GM23338 (cell line): Measurements from ENCODE around the gene DRG2. TPM values are rescaled to one million over a fixed set of nuclear protein-coding genes. Genes with fewer than 3 reads are reported as not detected.

ENCODE experiments used
- ATAC-seq: fragments of 200-7000 bp; cut with Tn5 transposase; 3 replicates; pipeline ENCODE4 v1.9.1; 2020
- DNase-seq: peaks from one replicate; pipeline ENCODE4 v3.0.0-alpha.2; 2015; ENCODE audit warnings: low spot score
- H2AFZ ChIP-seq: fragments of 200-600 bp; sonication (generic); 2 replicates; pipeline ENCODE4 v1.8.0; 2016; ENCODE audit warnings: antibody characterized with exemption, mild to moderate bottlenecking, moderate library complexity
- H3F3A ChIP-seq: fragments of 200-600 bp; sonication (generic); replicated peaks from 2 replicates; pipeline ENCODE4 v1.8.0; 2017; ENCODE audit warnings: antibody characterized with exemption, mixed run types, low read depth
- H3K27ac ChIP-seq: fragments of 200-600 bp; sonication (generic); 2 replicates; pipeline ENCODE4 v1.6.1; 2016; ENCODE audit warnings: low read depth
- H3K27me3 ChIP-seq: fragments of 200-600 bp; sonication (generic); 2 replicates; pipeline ENCODE4 v1.8.0; 2016; ENCODE audit warnings: mild to moderate bottlenecking, mixed run types, moderate library complexity; ENCODE audit not compliant: insufficient read depth
- H3K36me3 ChIP-seq: fragments of 200-600 bp; sonication (generic); 2 replicates; pipeline ENCODE4 v1.8.0; 2016; ENCODE audit warnings: mild to moderate bottlenecking; ENCODE audit not compliant: insufficient read depth
- H3K4me1 ChIP-seq: fragments of 200-600 bp; sonication (generic); 2 replicates; pipeline ENCODE4 v1.8.0; 2016; ENCODE audit warnings: mild to moderate bottlenecking, moderate library complexity; ENCODE audit not compliant: insufficient read depth
- H3K4me2 ChIP-seq: fragments of 200-600 bp; sonication (generic); 2 replicates; pipeline ENCODE4 v1.7.1; 2017; ENCODE audit warnings: mixed run types
- H3K4me3 ChIP-seq: fragments of 200-600 bp; sonication (generic); 2 replicates; pipeline ENCODE4 v1.6.1; 2016; ENCODE audit warnings: mixed run types
- H3K79me2 ChIP-seq: fragments of 200-600 bp; sonication (generic); replicated peaks from 2 replicates; pipeline ENCODE4 v1.8.0; 2017; ENCODE audit warnings: mild to moderate bottlenecking; ENCODE audit not compliant: insufficient read depth
- H3K9me2 ChIP-seq: fragments of 200-600 bp; sonication (generic); 2 replicates; pipeline ENCODE4 v1.8.0; 2017; ENCODE audit not compliant: insufficient read depth
- H4K20me1 ChIP-seq: fragments of 200-600 bp; sonication (generic); replicated peaks from 2 replicates; pipeline ENCODE4 v1.8.0; 2017; ENCODE audit warnings: mild to moderate bottlenecking; ENCODE audit not compliant: insufficient read depth
- H3K27ac Mint-ChIP-seq: 2 replicates; pipeline ENCODE4 v1.8.0; 2020; ENCODE audit warnings: inconsistent platforms, mild to moderate bottlenecking, moderate library complexity, mixed read lengths
- H3K27me3 Mint-ChIP-seq: 3 replicates; pipeline ENCODE4 v1.8.0; 2022; ENCODE audit warnings: low read depth, mild to moderate bottlenecking, moderate library complexity, mixed read lengths, inconsistent platforms; ENCODE audit not compliant: insufficient read depth, poor library complexity
- H3K36me3 Mint-ChIP-seq: 3 replicates; pipeline ENCODE4 v1.8.0; 2021; ENCODE audit warnings: low read depth, mild to moderate bottlenecking, inconsistent platforms, moderate library complexity, mixed read lengths
- H3K4me1 Mint-ChIP-seq: 3 replicates; pipeline ENCODE4 v1.8.0; 2020; ENCODE audit warnings: mild to moderate bottlenecking, inconsistent platforms, mixed read lengths
- H3K4me3 Mint-ChIP-seq: 3 replicates; pipeline ENCODE4 v1.8.0; 2021; ENCODE audit warnings: moderate library complexity, mild to moderate bottlenecking, inconsistent platforms, mixed read lengths
- H3K9me3 Mint-ChIP-seq: 3 replicates; pipeline ENCODE4 v1.8.0; 2020; ENCODE audit warnings: moderate library complexity, mild to moderate bottlenecking, inconsistent platforms, mixed read lengths
- CREB1 ChIP-seq: fragments of 250-450 bp; sonication (Bioruptor Pico); IDR thresholded peaks from 2 replicates; pipeline ENCODE4 v1.5.0; 2020; ENCODE audit warnings: low read depth, mild to moderate bottlenecking, moderate library complexity
- EZH2 ChIP-seq: fragments of 200-600 bp; sonication (generic); IDR thresholded peaks from one replicate; pipeline ENCODE4 v1.8.0; 2017; ENCODE audit warnings: antibody characterized with exemption, mild to moderate bottlenecking, low read depth; ENCODE audit not compliant: unreplicated experiment
- EZH2phosphoT487 ChIP-seq: fragments of 200-600 bp; sonication (generic); IDR thresholded peaks from one replicate; pipeline ENCODE4 v1.8.1; 2018; ENCODE audit warnings: antibody characterized with exemption; ENCODE audit not compliant: unreplicated experiment
- JUNB ChIP-seq: IDR thresholded peaks from one replicate; pipeline ENCODE4 v1.6.1; 2016; ENCODE audit warnings: antibody characterized with exemption; ENCODE audit not compliant: unreplicated experiment
- NANOG ChIP-seq: IDR thresholded peaks from 2 replicates; pipeline ENCODE4 v1.6.1; 2016; ENCODE audit warnings: antibody characterized with exemption, borderline replicate concordance
- POLR2AphosphoS5 ChIP-seq: IDR thresholded peaks from 2 replicates; pipeline ENCODE4 v1.6.1; 2016; ENCODE audit warnings: antibody characterized with exemption, low read depth
- STAT1 ChIP-seq: IDR thresholded peaks from one replicate; pipeline ENCODE4 v1.6.1; 2016; ENCODE audit warnings: antibody characterized with exemption; ENCODE audit not compliant: unreplicated experiment
- ZNF114 ChIP-seq: fragments of 250-450 bp; sonication (Bioruptor Pico); IDR thresholded peaks from 2 replicates; pipeline ENCODE4 v1.5.0; 2020; ENCODE audit warnings: mild to moderate bottlenecking, moderate library complexity
- ZNF331 ChIP-seq: fragments of 250-450 bp; sonication (Bioruptor Pico); IDR thresholded peaks from 2 replicates; pipeline ENCODE4 v1.5.0; 2020; ENCODE audit warnings: low read depth, mild to moderate bottlenecking, moderate library complexity
- polyA plus RNA-seq: library from polyadenylated mRNA; unstranded; fragments of >200 nt; fragmentation: Nextera tagmentation; extraction: Ambion mirVana; gene quantifications from 2 replicates; pipeline ENCODE4 v1.2.1, GENCODE V29; 2016
- total RNA-seq: library from RNA; depleted of rRNA; stranded (reverse); fragments of >200 nt; shearing (Covaris generic); gene quantifications from 2 replicates; pipeline ENCODE4 v1.2.3, GENCODE V29; 2014
- TF ChIP-seq, protein P1 (sequence below): fragments of 250-450 bp; sonication (Bioruptor Pico); IDR thresholded peaks from 2 replicates; pipeline ENCODE4 v1.5.0; 2020; ENCODE audit warnings: mild to moderate bottlenecking, moderate library complexity
- TF ChIP-seq, protein P2 (sequence below): IDR thresholded peaks from 2 replicates; pipeline ENCODE4 v1.6.1; 2016; ENCODE audit warnings: antibody characterized with exemption
- TF ChIP-seq, protein P3 (sequence below): IDR thresholded peaks from one replicate; pipeline ENCODE4 v1.6.1; 2018; ENCODE audit warnings: antibody characterized with exemption; ENCODE audit not compliant: unreplicated experiment
- TF ChIP-seq, protein P4 (sequence below), 2 experiments: fragments of 200-600 bp in 1 of 2; sonication (generic) in 1 of 2; conservative IDR thresholded peaks; 2 replicates each; pipeline versions ENCODE4 v1.5.1 to v1.6.1; 2016 to 2017; ENCODE audit warnings: antibody characterized with exemption in 2 of 2, low read depth in 2 of 2, mild to moderate bottlenecking in 2 of 2, moderate library complexity in 1 of 2

The DRG2 gene
- total and polyA plus RNA-seq, 2 experiments from 2014 or later, result 36.2 to 48.0 TPM

DNA sequence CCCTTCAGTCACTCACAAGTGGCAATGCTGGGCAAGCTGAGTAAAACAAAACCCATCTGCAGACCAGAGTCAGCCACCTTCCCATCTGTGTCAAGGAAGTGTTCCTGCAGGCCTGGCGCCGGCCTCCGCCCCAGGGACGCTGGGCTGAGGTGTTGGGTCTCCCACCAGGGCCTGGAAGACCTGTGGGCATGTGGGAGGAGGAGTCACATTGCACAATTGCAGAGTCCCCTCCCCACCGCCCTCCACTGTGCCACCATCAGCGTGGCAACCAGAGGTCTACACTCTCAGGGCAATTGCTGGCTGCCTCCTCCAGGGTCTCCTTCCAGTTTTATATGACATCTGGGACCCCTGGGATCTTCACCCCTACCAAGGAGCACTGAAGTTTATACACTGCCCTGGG lies 17.8 kb downstream of the DRG2 start:
- Histone ChIP-seq H3K4me2 (no peak overlapping the region), H3K4me1 (no peaks in the 10 kb centered on the region), H3K4me3 (no peak overlapping the region), H3K9me2 (no peaks in the 10 kb centered on the region), H2AFZ (no peak overlapping the region), H3F3A (no peaks in the 10 kb centered on the region), H3K36me3 (no peaks in the 10 kb centered on the region), H3K27me3 (no peaks in the 10 kb centered on the region), H3K27ac (no peak overlapping the region), H4K20me1 (no peaks in the 10 kb centered on the region; the same call in 1 of the 2 replicates), H3K79me2 (no peaks in the 10 kb centered on the region)
- peaks cover 6% of the 10 kb centered on the region for H3K36me3 Mint-ChIP-seq
- no peak overlapping the region for H3K4me3 Mint-ChIP-seq
- H3K27ac Mint-ChIP-seq, result no peak overlapping the region
- TF ChIP-seq ZNF331, result no peak
- no peak for TF ChIP-seq CREB1 (CRISPR knock-in tag)
- TF ChIP-seq, protein P1, sequence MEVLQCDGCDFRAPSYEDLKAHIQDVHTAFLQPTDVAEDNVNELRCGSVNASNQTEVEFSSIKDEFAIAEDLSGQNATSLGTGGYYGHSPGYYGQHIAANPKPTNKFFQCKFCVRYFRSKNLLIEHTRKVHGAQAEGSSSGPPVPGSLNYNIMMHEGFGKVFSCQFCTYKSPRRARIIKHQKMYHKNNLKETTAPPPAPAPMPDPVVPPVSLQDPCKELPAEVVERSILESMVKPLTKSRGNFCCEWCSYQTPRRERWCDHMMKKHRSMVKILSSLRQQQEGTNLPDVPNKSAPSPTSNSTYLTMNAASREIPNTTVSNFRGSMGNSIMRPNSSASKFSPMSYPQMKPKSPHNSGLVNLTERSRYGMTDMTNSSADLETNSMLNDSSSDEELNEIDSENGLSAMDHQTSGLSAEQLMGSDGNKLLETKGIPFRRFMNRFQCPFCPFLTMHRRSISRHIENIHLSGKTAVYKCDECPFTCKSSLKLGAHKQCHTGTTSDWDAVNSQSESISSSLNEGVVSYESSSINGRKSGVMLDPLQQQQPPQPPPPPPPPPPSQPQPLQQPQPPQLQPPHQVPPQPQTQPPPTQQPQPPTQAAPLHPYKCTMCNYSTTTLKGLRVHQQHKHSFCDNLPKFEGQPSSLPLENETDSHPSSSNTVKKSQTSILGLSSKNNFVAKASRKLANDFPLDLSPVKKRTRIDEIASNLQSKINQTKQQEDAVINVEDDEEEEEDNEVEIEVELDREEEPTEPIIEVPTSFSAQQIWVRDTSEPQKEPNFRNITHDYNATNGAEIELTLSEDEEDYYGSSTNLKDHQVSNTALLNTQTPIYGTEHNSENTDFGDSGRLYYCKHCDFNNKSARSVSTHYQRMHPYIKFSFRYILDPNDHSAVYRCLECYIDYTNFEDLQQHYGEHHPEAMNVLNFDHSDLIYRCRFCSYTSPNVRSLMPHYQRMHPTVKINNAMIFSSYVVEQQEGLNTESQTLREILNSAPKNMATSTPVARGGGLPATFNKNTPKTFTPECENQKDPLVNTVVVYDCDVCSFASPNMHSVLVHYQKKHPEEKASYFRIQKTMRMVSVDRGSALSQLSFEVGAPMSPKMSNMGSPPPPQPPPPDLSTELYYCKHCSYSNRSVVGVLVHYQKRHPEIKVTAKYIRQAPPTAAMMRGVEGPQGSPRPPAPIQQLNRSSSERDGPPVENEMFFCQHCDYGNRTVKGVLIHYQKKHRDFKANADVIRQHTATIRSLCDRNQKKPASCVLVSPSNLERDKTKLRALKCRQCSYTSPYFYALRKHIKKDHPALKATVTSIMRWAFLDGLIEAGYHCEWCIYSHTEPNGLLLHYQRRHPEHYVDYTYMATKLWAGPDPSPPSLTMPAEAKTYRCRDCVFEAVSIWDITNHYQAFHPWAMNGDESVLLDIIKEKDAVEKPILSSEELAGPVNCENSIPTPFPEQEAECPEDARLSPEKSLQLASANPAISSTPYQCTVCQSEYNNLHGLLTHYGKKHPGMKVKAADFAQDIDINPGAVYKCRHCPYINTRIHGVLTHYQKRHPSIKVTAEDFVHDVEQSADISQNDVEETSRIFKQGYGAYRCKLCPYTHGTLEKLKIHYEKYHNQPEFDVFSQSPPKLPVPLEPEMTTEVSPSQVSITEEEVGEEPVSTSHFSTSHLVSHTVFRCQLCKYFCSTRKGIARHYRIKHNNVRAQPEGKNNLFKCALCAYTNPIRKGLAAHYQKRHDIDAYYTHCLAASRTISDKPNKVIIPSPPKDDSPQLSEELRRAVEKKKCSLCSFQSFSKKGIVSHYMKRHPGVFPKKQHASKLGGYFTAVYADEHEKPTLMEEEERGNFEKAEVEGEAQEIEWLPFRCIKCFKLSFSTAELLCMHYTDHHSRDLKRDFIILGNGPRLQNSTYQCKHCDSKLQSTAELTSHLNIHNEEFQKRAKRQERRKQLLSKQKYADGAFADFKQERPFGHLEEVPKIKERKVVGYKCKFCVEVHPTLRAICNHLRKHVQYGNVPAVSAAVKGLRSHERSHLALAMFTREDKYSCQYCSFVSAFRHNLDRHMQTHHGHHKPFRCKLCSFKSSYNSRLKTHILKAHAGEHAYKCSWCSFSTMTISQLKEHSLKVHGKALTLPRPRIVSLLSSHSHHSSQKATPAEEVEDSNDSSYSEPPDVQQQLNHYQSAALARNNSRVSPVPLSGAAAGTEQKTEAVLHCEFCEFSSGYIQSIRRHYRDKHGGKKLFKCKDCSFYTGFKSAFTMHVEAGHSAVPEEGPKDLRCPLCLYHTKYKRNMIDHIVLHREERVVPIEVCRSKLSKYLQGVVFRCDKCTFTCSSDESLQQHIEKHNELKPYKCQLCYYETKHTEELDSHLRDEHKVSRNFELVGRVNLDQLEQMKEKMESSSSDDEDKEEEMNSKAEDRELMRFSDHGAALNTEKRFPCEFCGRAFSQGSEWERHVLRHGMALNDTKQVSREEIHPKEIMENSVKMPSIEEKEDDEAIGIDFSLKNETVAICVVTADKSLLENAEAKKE, result no peak
- TF ChIP-seq, protein P2, sequence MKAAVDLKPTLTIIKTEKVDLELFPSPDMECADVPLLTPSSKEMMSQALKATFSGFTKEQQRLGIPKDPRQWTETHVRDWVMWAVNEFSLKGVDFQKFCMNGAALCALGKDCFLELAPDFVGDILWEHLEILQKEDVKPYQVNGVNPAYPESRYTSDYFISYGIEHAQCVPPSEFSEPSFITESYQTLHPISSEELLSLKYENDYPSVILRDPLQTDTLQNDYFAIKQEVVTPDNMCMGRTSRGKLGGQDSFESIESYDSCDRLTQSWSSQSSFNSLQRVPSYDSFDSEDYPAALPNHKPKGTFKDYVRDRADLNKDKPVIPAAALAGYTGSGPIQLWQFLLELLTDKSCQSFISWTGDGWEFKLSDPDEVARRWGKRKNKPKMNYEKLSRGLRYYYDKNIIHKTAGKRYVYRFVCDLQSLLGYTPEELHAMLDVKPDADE, result no peak
- TF ChIP-seq, protein P3, sequence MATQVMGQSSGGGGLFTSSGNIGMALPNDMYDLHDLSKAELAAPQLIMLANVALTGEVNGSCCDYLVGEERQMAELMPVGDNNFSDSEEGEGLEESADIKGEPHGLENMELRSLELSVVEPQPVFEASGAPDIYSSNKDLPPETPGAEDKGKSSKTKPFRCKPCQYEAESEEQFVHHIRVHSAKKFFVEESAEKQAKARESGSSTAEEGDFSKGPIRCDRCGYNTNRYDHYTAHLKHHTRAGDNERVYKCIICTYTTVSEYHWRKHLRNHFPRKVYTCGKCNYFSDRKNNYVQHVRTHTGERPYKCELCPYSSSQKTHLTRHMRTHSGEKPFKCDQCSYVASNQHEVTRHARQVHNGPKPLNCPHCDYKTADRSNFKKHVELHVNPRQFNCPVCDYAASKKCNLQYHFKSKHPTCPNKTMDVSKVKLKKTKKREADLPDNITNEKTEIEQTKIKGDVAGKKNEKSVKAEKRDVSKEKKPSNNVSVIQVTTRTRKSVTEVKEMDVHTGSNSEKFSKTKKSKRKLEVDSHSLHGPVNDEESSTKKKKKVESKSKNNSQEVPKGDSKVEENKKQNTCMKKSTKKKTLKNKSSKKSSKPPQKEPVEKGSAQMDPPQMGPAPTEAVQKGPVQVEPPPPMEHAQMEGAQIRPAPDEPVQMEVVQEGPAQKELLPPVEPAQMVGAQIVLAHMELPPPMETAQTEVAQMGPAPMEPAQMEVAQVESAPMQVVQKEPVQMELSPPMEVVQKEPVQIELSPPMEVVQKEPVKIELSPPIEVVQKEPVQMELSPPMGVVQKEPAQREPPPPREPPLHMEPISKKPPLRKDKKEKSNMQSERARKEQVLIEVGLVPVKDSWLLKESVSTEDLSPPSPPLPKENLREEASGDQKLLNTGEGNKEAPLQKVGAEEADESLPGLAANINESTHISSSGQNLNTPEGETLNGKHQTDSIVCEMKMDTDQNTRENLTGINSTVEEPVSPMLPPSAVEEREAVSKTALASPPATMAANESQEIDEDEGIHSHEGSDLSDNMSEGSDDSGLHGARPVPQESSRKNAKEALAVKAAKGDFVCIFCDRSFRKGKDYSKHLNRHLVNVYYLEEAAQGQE, result no peak
- no peak for TF ChIP-seq EZH2phosphoT487
- no peak for TF ChIP-seq EZH2
- no peak for TF ChIP-seq ZNF114
- no peak for TF ChIP-seq POLR2AphosphoS5
- no peak for TF ChIP-seq STAT1
- TF ChIP-seq, protein P4, sequence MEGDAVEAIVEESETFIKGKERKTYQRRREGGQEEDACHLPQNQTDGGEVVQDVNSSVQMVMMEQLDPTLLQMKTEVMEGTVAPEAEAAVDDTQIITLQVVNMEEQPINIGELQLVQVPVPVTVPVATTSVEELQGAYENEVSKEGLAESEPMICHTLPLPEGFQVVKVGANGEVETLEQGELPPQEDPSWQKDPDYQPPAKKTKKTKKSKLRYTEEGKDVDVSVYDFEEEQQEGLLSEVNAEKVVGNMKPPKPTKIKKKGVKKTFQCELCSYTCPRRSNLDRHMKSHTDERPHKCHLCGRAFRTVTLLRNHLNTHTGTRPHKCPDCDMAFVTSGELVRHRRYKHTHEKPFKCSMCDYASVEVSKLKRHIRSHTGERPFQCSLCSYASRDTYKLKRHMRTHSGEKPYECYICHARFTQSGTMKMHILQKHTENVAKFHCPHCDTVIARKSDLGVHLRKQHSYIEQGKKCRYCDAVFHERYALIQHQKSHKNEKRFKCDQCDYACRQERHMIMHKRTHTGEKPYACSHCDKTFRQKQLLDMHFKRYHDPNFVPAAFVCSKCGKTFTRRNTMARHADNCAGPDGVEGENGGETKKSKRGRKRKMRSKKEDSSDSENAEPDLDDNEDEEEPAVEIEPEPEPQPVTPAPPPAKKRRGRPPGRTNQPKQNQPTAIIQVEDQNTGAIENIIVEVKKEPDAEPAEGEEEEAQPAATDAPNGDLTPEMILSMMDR (conservative IDR thresholded peaks at IDR 0.05; ENCODE audit: low read depth in 2 of 2), result no peak
- no peak for TF ChIP-seq JUNB
- no peak for TF ChIP-seq NANOG
- H3K27me3 Mint-ChIP-seq, result peaks cover 6% of the 10 kb centered on the region
- DNase-seq (no peak), ATAC-seq (no peak)
- no peaks in the 10 kb centered on the region for H3K9me3 Mint-ChIP-seq
- H3K4me1 Mint-ChIP-seq, result no peaks in the 10 kb centered on the region
